Activated CD4-positive, CD25-positive, alpha-beta regulatory T cell treated with anti-CD3 and anti-CD28 coated beads, Interleukin-2, amount 50 U/mL, for 16 hours (primary cell): Measurements from ENCODE around the gene MGAT3.

Experiments used
- DNase-seq: peaks from one replicate; pipeline ENCODE4 v3.0.0-alpha.2; 2020; ENCODE audit warnings: low read depth, low spot score

Gene MGAT3

GRCh38 chr22:39528080-39528661, 71.4 kb downstream of the MGAT3 start:
- no peak for DNase-seq

GRCh38 chr22:39528681-39529486, 72.1 kb downstream of the MGAT3 start:
- DNase-seq = peak; percentile 81

- DNase-seq = no peak
Observed at GRCh38 chr22:39529487-39529851, 72.7 kb downstream of the MGAT3 start.

GRCh38 chr22:39530116-39530515, 73.3 kb downstream of the MGAT3 start:
- no peak for DNase-seq

GRCh38 chr22:39530692-39531331, 74.0 kb downstream of the MGAT3 start:
- no peak for DNase-seq

GRCh38 chr22:39532215-39533073, 75.6 kb downstream of the MGAT3 start, which contains the start of gene RPS19BP1:
Gene RPS19BP1, minus strand, starts transcription at chr22:39532748. Its CDS starts 10 bp downstream, at chr22:39532738.
- DNase-seq = peak; percentile 99

- no peak for DNase-seq
Observed at GRCh38 chr22:39534092-39534506, 77.3 kb downstream of the MGAT3 start.

GRCh38 chr22:39534591-39535356, 78.0 kb downstream of the MGAT3 start:
- DNase-seq = peak; percentile 69

GRCh38 chr22:39535357-39535725, 78.5 kb downstream of the MGAT3 start:
- DNase-seq = no peak

GRCh38 chr22:39535831-39536449, 79.1 kb downstream of the MGAT3 start:
- no peak for DNase-seq

- no peak for DNase-seq
Observed at GRCh38 chr22:39536711-39537110, 79.9 kb downstream of the MGAT3 start.

- no peak for DNase-seq
Observed at GRCh38 chr22:39537975-39538374, 81.2 kb downstream of the MGAT3 start.
